IMR-90 (cell line): ENCODE measurements around the gene CORO7. TPM values are rescaled to one million over a fixed set of nuclear protein-coding genes. Genes with fewer than 3 reads are reported as not detected.
A peak's percentile ranks its signal among the peaks of the same experiment; 100 is the strongest.

Experiments used
- ATAC-seq: fragments of 200-7000 bp; cut with Tn5 transposase; 2 replicates; pipeline ENCODE4 v1.9.1; 2020; ENCODE audit warnings: low read depth, mild to moderate bottlenecking, moderate library complexity
- BruUV-seq: library from RNA; stranded (reverse); fragments of 400-500 nt; replicated peaks from 2 replicates; lab custom pipeline; 2021; lab: Mats Ljungman, UMichigan
- CTCF ChIA-PET: fragments of 300-600 bp; formaldehyde crosslinking; extraction: SDS; loops from one replicate; lab custom pipeline; 2021; ENCODE audit warnings: antibody characterized with exemption; lab: Yijun Ruan, JAX
- POLR2A ChIA-PET: fragments of 300-600 bp; sonication (Branson Sonifier 250); formaldehyde crosslinking; loops from one replicate; lab custom pipeline; 2022; ENCODE audit warnings: antibody characterized with exemption; ENCODE audit not compliant: unreplicated experiment; lab: Charles Lee
- DNase-seq: peaks from one replicate; pipeline ENCODE4 v3.0.0; 2013
- H2AFZ ChIP-seq: replicated peaks from 2 replicates; pipeline ENCODE3; 2013; ENCODE audit warnings: low read length, mild to moderate bottlenecking; ENCODE audit not compliant: poor library complexity
- H2AK5ac ChIP-seq: 2 replicates; pipeline ENCODE4 v1.6.1; 2013; ENCODE audit warnings: low read depth, low read length, inconsistent platforms
- H2AK9ac ChIP-seq: replicated peaks from 2 replicates; pipeline ENCODE3; 2013; ENCODE audit warnings: mild to moderate bottlenecking, low read depth, low read length, moderate library complexity; ENCODE audit not compliant: poor library complexity
- H2BK120ac ChIP-seq: 2 replicates; pipeline ENCODE4 v1.6.1; 2013; ENCODE audit warnings: low read depth, low read length, inconsistent platforms
- H2BK15ac ChIP-seq: 3 replicates; pipeline ENCODE4 v1.6.1; 2013; ENCODE audit warnings: low read depth, low read length, inconsistent platforms
- H2BK20ac ChIP-seq: 2 replicates; pipeline ENCODE4 v1.6.1; 2013; ENCODE audit warnings: low read depth, mild to moderate bottlenecking, inconsistent platforms, low read length, moderate library complexity
- H2BK5ac ChIP-seq: 2 replicates; pipeline ENCODE4 v1.6.1; 2013; ENCODE audit warnings: mild to moderate bottlenecking, low read depth, low read length, inconsistent platforms; ENCODE audit not compliant: poor library complexity, severe bottlenecking
- H3K14ac ChIP-seq: replicated peaks from 2 replicates; pipeline ENCODE4 v1.6.1; 2013; ENCODE audit warnings: low read depth, low read length, inconsistent platforms
- H3K18ac ChIP-seq: 2 replicates; pipeline ENCODE4 v1.6.1; 2013; ENCODE audit warnings: low read depth, low read length, control low read depth
- H3K23ac ChIP-seq: 2 replicates; pipeline ENCODE4 v1.6.1; 2013; ENCODE audit warnings: low read depth, low read length, inconsistent platforms
- H3K27ac ChIP-seq: 2 replicates; pipeline ENCODE4 v1.5.1; 2013; ENCODE audit warnings: mild to moderate bottlenecking, control low read depth, low read length; ENCODE audit not compliant: insufficient read depth
- H3K27me3 ChIP-seq: 2 replicates; pipeline ENCODE4 v1.6.1; 2013; ENCODE audit warnings: low read length; ENCODE audit not compliant: control insufficient read depth, insufficient read depth
- H3K36me3 ChIP-seq: 2 replicates; pipeline ENCODE4 v1.6.1; 2013; ENCODE audit warnings: low read length, mixed read lengths; ENCODE audit not compliant: control insufficient read depth, insufficient read depth
- H3K4ac ChIP-seq: 2 replicates; pipeline ENCODE4 v1.6.1; 2013; ENCODE audit warnings: low read depth, low read length, inconsistent platforms
- H3K4me1 ChIP-seq: 2 replicates; pipeline ENCODE4 v1.6.1; 2013; ENCODE audit warnings: low read length, mixed read lengths; ENCODE audit not compliant: control insufficient read depth, insufficient read depth
- H3K4me2 ChIP-seq: 2 replicates; pipeline ENCODE4 v1.6.1; 2013; ENCODE audit warnings: low read depth, mild to moderate bottlenecking, control low read depth, low read length, moderate library complexity
- H3K4me3 ChIP-seq: 2 replicates; pipeline ENCODE4 v1.5.1; 2013; ENCODE audit warnings: low read depth, mild to moderate bottlenecking, control low read depth, low read length, moderate library complexity; ENCODE audit not compliant: insufficient read depth
- H3K56ac ChIP-seq: 2 replicates; pipeline ENCODE4 v1.6.1; 2013; ENCODE audit warnings: low read length, inconsistent platforms; ENCODE audit not compliant: insufficient read depth; ENCODE audit errors: extremely low read depth
- H3K79me1 ChIP-seq, 2 experiments: 2 replicates each; pipeline ENCODE4 v1.6.1; 2013; ENCODE audit warnings: low read length in 2 of 2, inconsistent platforms in 1 of 2, low read depth in 1 of 2
- H3K9ac ChIP-seq: 2 replicates; pipeline ENCODE4 v1.6.1; 2013; ENCODE audit warnings: low read depth, low read length, control low read depth
- H3K9me1 ChIP-seq: 2 replicates; pipeline ENCODE4 v1.6.1; 2013; ENCODE audit warnings: low read length, inconsistent platforms; ENCODE audit not compliant: insufficient read depth
- H3K9me3 ChIP-seq: 2 replicates; pipeline ENCODE4 v1.6.1; 2013; ENCODE audit warnings: low read length; ENCODE audit not compliant: control insufficient read depth, insufficient read depth
- H4K20me1 ChIP-seq: 2 replicates; pipeline ENCODE4 v1.6.1; 2013; ENCODE audit warnings: low read length, inconsistent platforms; ENCODE audit not compliant: insufficient read depth
- H4K5ac ChIP-seq: 2 replicates; pipeline ENCODE4 v1.6.1; 2013; ENCODE audit warnings: mild to moderate bottlenecking, low read depth, low read length, control low read depth
- H4K8ac ChIP-seq, 2 experiments: 2 replicates each; pipeline ENCODE4 v1.6.1; 2013; ENCODE audit warnings: low read depth in 2 of 2, low read length in 2 of 2, control low read depth in 1 of 2, inconsistent platforms in 1 of 2
- H4K91ac ChIP-seq: 2 replicates; pipeline ENCODE4 v1.6.1; 2013; ENCODE audit warnings: low read depth, low read length, inconsistent platforms; ENCODE audit not compliant: insufficient read depth
- BHLHE40 ChIP-seq: fragments of 150-350 bp; IDR thresholded peaks from 2 replicates; pipeline ENCODE4 v1.6.1; 2016; ENCODE audit warnings: mild to moderate bottlenecking, low read depth, low read length
- CEBPB ChIP-seq: IDR thresholded peaks from 2 replicates; pipeline ENCODE4 v1.6.1; 2012; ENCODE audit warnings: low read depth, low read length, improper control_type of control experiment
- FOS ChIP-seq: fragments of 150-350 bp; IDR thresholded peaks from 2 replicates; pipeline ENCODE4 v1.6.1; 2016; ENCODE audit warnings: low read depth, low read length
- MAFK ChIP-seq: IDR thresholded peaks from 2 replicates; pipeline ENCODE4 v1.6.1; 2012; ENCODE audit warnings: low read depth, low read length, improper control_type of control experiment
- MAZ ChIP-seq: IDR thresholded peaks from 2 replicates; pipeline ENCODE4 v1.6.1; 2012; ENCODE audit warnings: low read depth, mild to moderate bottlenecking, low read length, improper control_type of control experiment, moderate library complexity, borderline replicate concordance
- MXI1 ChIP-seq: IDR thresholded peaks from 2 replicates; pipeline ENCODE4 v1.6.1; 2012; ENCODE audit warnings: low read depth, mild to moderate bottlenecking, low read length, moderate library complexity, borderline replicate concordance
- NFE2L2 ChIP-seq: fragments of 150-350 bp; IDR thresholded peaks from 2 replicates; pipeline ENCODE4 v1.6.1; 2016; ENCODE audit warnings: low read depth, mild to moderate bottlenecking, low read length
- POLR2A ChIP-seq: IDR thresholded peaks from 2 replicates; pipeline ENCODE4 v1.6.1; 2012; ENCODE audit warnings: mild to moderate bottlenecking, low read depth, low read length
- RAD21 ChIP-seq: IDR thresholded peaks from 2 replicates; pipeline ENCODE4 v1.6.1; 2012; ENCODE audit warnings: low read length, improper control_type of control experiment
- RCOR1 ChIP-seq: IDR thresholded peaks from 2 replicates; pipeline ENCODE4 v1.6.1; 2012; ENCODE audit warnings: mild to moderate bottlenecking, low read length, improper control_type of control experiment; ENCODE audit not compliant: insufficient replicate concordance
- RFX5 ChIP-seq: IDR thresholded peaks from 2 replicates; pipeline ENCODE4 v1.8.0; 2012; ENCODE audit warnings: low read depth, mild to moderate bottlenecking, low read length, moderate library complexity
- WGBS, 2 experiments: methylation state at CpG; one replicate each; pipeline versions ENCODE4 v1.1.5 to v1.1.7; 2013; ENCODE audit warnings: missing lambda C conversion rate in 2 of 2; ENCODE audit not compliant: insufficient read length in 1 of 2; ENCODE audit errors: extremely low coverage in 2 of 2; 5-methylcytosine and 5-hydroxymethylcytosine counted together
- dilution Hi-C: fragments of 300-500 bp; cut with HindIII; formaldehyde crosslinking; loops from one replicate; pipeline ENCODE4 v1.14.3; 2018; ENCODE audit warnings: low sequenced_read_pairs; ENCODE audit not compliant: unreplicated experiment
- in situ Hi-C: fragments of 300-500 bp; cut with MboI; formaldehyde crosslinking; loops from 3 replicates; pipeline ENCODE4 v1.14.3; 2019; ENCODE audit warnings: low sequenced_read_pairs, inconsistent platforms, mixed read lengths
- intact Hi-C: fragments of 100-400 bp; cut with micrococcal nuclease; formaldehyde crosslinking; loops from 2 replicates; pipeline ENCODE4 v1.10.0; 2022
- polyA plus RNA-seq, 3 experiments: library from polyadenylated mRNA; depleted of rRNA; stranded (reverse); fragments of >200 nt; gene quantifications; 2 replicates each; pipeline ENCODE4 v1.2.3, GENCODE V29; 2012; ENCODE audit warnings: low replicate concordance in 1 of 3
- total RNA-seq: library from RNA; depleted of rRNA; stranded (reverse); fragments of >200 nt; gene quantifications from 2 replicates; pipeline ENCODE4 v1.2.3, GENCODE V29; 2012
- TF ChIP-seq, protein P1 (sequence below): fragments of 150-350 bp; IDR thresholded peaks from 2 replicates; pipeline ENCODE4 v1.6.1; 2016; ENCODE audit warnings: low read depth, mild to moderate bottlenecking, low read length, moderate library complexity, borderline replicate concordance
- TF ChIP-seq, protein P2 (sequence below): fragments of 150-350 bp; IDR thresholded peaks from 2 replicates; pipeline ENCODE4 v1.6.1; 2017; ENCODE audit warnings: mild to moderate bottlenecking, antibody characterized with exemption, low read length, low read depth
- TF ChIP-seq, protein P3 (sequence below): conservative IDR thresholded peaks from 2 replicates; pipeline ENCODE4 v1.5.1; 2012; ENCODE audit warnings: mild to moderate bottlenecking, low read depth, low read length, improper control_type of control experiment

CORO7 gene
- total and polyA plus RNA-seq, 2 of the 4 experiments (the other 2 are of a cell fraction), result 6.3 to 26.7 TPM

DNA sequence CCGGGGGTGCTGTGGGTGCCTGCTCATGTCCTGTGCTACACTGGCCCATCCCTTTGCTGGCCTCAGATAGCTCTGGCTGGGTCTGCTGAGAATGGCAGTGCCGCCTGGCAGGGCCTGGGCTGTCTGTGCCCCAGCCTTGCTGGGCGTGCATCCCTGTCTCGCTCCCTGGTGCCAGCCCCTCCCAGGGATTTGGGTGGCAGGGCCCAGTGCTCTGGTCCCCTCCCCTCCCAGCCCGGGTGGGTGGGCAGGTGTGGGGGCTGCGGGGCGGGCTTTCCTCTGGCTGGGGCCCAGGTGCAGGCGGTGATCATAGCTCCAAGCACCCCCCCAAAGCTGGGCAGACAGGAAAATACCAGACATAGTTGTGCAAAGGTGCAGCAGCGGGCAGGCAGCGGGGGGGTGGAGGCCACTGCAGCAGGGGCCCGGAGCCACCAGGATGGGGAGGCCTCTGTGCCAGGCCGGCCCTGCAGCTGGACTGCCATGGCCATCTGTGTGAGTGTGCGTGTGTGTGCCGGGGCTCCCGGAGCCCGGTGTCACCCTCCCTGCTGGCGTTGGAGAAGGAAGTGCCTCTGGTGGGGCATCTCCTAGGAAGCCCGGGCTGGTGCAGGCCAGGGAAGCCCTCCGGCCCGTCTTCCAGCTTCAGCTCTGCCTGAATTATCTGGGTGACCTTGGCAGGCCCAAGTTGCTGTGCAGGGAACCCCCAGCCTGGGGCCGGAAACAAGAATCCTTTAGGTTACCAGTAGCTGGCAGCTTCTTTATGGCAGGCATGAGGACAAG lies 93.1 kb downstream of the CORO7 start:
- Histone ChIP-seq H3K4me2 (no peak overlapping the region), H2BK15ac (no peak overlapping the region), H4K91ac (no peak overlapping the region; the same call in 1 of the 2 replicates), H3K9ac (no peak overlapping the region), H4K5ac (peak overlapping the region; percentile 46), H3K4me1 (peaks cover 24% of the 10 kb centered on the region), H3K79me1 (peaks cover 17 to 83% of the 10 kb centered on the region in 2 experiments), H3K23ac (no peak overlapping the region), H3K36me3 (no peaks in the 10 kb centered on the region; the same call in 1 of the 2 replicates), H3K14ac (0 out of 2 replicates have a peak overlapping the region, but pooled peaks have one; percentile 29), H2AK9ac (peak overlapping the region; percentile 77), H2BK20ac (no peak overlapping the region), H2BK5ac (peak overlapping the region; percentile 35), H3K9me3 (no peaks in the 10 kb centered on the region), H4K20me1 (peaks cover 81% of the 10 kb centered on the region), H4K8ac (peak overlapping the region in 1 of 2 experiments; percentile 19; a peak in 1 of 4 replicates), H3K4ac (peak overlapping the region; percentile 53; the same call in 1 of the 2 replicates), H3K27ac (peak overlapping the region; percentile 45), H3K4me3 (no peak overlapping the region), H2BK120ac (no peak overlapping the region), H3K56ac (no peak overlapping the region), H2AK5ac (peak overlapping the region; percentile 69; the same call in 1 of the 2 replicates), H3K9me1 (peaks cover 11% of the 10 kb centered on the region; the same call in 1 of the 2 replicates), H2AFZ (no peak overlapping the region), H3K18ac (no peak overlapping the region), H3K27me3 (no peaks in the 10 kb centered on the region)
- no peak for ATAC-seq
- in situ Hi-C loops, result no loop called here
- CTCF ChIA-PET, result no interaction called here
- no TSS peak for BruUV-seq
- intact Hi-C loops, result loop anchor here (2.0 kb wide), 1 partner anchor 24 kb away; no protein-coding TSS in a partner anchor
- DNase-seq, result no peak
- dilution Hi-C loops, result no loop called here
- 79% methylated on average over 12 of the region's 21 CpGs; no CpG with 5 or more reads in 1 of the 2 experiments for WGBS, 2 experiments
- POLR2A ChIA-PET, result no interaction called here
- TF ChIP-seq CEBPB, result no peak
- TF ChIP-seq FOS, result no peak
- TF ChIP-seq MAFK, result no peak
- TF ChIP-seq RCOR1, result no peak
- TF ChIP-seq, protein P1, sequence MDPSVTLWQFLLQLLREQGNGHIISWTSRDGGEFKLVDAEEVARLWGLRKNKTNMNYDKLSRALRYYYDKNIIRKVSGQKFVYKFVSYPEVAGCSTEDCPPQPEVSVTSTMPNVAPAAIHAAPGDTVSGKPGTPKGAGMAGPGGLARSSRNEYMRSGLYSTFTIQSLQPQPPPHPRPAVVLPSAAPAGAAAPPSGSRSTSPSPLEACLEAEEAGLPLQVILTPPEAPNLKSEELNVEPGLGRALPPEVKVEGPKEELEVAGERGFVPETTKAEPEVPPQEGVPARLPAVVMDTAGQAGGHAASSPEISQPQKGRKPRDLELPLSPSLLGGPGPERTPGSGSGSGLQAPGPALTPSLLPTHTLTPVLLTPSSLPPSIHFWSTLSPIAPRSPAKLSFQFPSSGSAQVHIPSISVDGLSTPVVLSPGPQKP, result no peak
- no peak for TF ChIP-seq RFX5
- no peak for TF ChIP-seq MXI1
- TF ChIP-seq NFE2L2, result no peak
- TF ChIP-seq, protein P2, sequence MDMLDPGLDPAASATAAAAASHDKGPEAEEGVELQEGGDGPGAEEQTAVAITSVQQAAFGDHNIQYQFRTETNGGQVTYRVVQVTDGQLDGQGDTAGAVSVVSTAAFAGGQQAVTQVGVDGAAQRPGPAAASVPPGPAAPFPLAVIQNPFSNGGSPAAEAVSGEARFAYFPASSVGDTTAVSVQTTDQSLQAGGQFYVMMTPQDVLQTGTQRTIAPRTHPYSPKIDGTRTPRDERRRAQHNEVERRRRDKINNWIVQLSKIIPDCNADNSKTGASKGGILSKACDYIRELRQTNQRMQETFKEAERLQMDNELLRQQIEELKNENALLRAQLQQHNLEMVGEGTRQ, result no peak
- no peak for TF ChIP-seq BHLHE40
- TF ChIP-seq RAD21, result no peak
- TF ChIP-seq, protein P3, sequence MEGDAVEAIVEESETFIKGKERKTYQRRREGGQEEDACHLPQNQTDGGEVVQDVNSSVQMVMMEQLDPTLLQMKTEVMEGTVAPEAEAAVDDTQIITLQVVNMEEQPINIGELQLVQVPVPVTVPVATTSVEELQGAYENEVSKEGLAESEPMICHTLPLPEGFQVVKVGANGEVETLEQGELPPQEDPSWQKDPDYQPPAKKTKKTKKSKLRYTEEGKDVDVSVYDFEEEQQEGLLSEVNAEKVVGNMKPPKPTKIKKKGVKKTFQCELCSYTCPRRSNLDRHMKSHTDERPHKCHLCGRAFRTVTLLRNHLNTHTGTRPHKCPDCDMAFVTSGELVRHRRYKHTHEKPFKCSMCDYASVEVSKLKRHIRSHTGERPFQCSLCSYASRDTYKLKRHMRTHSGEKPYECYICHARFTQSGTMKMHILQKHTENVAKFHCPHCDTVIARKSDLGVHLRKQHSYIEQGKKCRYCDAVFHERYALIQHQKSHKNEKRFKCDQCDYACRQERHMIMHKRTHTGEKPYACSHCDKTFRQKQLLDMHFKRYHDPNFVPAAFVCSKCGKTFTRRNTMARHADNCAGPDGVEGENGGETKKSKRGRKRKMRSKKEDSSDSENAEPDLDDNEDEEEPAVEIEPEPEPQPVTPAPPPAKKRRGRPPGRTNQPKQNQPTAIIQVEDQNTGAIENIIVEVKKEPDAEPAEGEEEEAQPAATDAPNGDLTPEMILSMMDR, result no peak
- no peak for TF ChIP-seq POLR2A
- no peak for TF ChIP-seq MAZ
